Erythroblast (primary cell): Measurements from ENCODE around the gene COA4.

ENCODE experiments used
- GATA1 ChIP-seq: IDR thresholded peaks from 2 replicates; pipeline ENCODE4 v1.6.1; 2011; ENCODE audit warnings: low read depth, mild to moderate bottlenecking, control low read depth, low read length, moderate library complexity
- POLR2A ChIP-seq: IDR thresholded peaks from 2 replicates; pipeline ENCODE4 v1.6.1; 2011; ENCODE audit warnings: mild to moderate bottlenecking, low read length

DNA sequence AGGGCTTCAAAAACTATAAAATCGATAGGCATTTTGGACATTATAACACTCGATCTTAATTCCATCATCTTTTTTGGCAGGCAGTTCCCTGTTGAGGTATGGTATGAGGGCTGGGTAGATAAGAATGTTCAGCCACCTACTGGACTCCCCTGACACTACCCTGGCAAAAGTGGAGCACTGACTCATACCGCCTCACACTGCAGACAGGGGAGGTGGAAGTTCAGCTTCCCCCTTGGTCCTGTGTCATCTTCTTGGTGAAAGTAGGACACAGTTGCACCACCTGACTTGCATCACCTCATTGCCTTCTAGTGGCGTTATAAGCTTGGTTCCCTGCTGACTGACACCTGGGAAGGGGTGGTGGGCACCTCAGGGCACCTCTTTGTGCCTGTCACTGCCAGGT is 30.5 kb upstream of the COA4 start:
- TF ChIP-seq POLR2A, result no peak
- no peak for TF ChIP-seq GATA1
